Kidney (tissue), 14 donors: ENCODE results near the gene GRAP. TPM values are rescaled to one million over a fixed set of nuclear protein-coding genes. Genes with fewer than 3 reads are reported as not detected.

ENCODE experiments used
- DNase-seq, 5 donors: peaks; one replicate each; pipeline ENCODE4 v3.0.0-alpha.2; 2013 to 2020
- FAIRE-seq: peaks from 2 replicates; lab custom pipeline; 2012; peaks lifted over from hg19 to GRCh38; lab: Jason Lieb, UNC
- H3K27ac ChIP-seq, 2 donors: one replicate each; pipeline ENCODE4 v1.7.0; 2013; ENCODE audit warnings: low read depth in 2 of 2, low read length in 2 of 2, inconsistent platforms in 1 of 2
- H3K27me3 ChIP-seq: one replicate; pipeline ENCODE4 v1.7.1; 2013; ENCODE audit warnings: low read length, inconsistent platforms; ENCODE audit not compliant: control insufficient read depth, insufficient read depth
- H3K36me3 ChIP-seq, 3 donors: one replicate each; pipeline versions ENCODE4 v1.7.0 to v1.7.1; 2013; ENCODE audit warnings: low read length in 3 of 3, control low read depth in 1 of 3, inconsistent platforms in 1 of 3; ENCODE audit not compliant: insufficient read depth in 3 of 3, control insufficient read depth in 2 of 3
- H3K4me1 ChIP-seq, 3 donors: one replicate each; pipeline versions ENCODE4 v1.7.0 to v1.7.1; 2013; ENCODE audit warnings: low read length in 3 of 3, inconsistent platforms in 1 of 3, low read depth in 1 of 3; ENCODE audit not compliant: control insufficient read depth in 2 of 3, insufficient read depth in 2 of 3
- H3K4me3 ChIP-seq, 3 donors: one replicate each; pipeline versions ENCODE4 v1.7.0 to v1.8.1; 2013; ENCODE audit warnings: low read length in 3 of 3, control low read depth in 1 of 3, inconsistent platforms in 1 of 3
- H3K9ac ChIP-seq, 3 donors: one replicate each; pipeline versions ENCODE4 v1.7.0 to v1.7.1; 2013; ENCODE audit warnings: low read length in 3 of 3, control low read depth in 1 of 3, inconsistent platforms in 1 of 3
- H3K9me3 ChIP-seq, 3 donors: one replicate each; pipeline versions ENCODE4 v1.7.0 to v1.7.1; 2013; ENCODE audit warnings: low read length in 3 of 3, control low read depth in 1 of 3, inconsistent platforms in 1 of 3; ENCODE audit not compliant: control insufficient read depth in 2 of 3, insufficient read depth in 1 of 3
- intact Hi-C: fragments of 100-400 bp; cut with DNase I; formaldehyde crosslinking; loops from one replicate; pipeline ENCODE4 v1.11.1; 2022
- polyA plus RNA-seq: library from polyadenylated mRNA; stranded (reverse); fragments of 350-450 nt; fragmentation: Illumina TruSeq; extraction: RNeasy Lipid Tissue Mini Kit (QIAGEN cat#74804); gene quantifications from one replicate; pipeline ENCODE4 v1.2.3, GENCODE V29; 2014; ENCODE audit warnings: low read depth, low replicate concordance; ENCODE audit not compliant: insufficient read depth
- total RNA-seq: library from RNA; stranded (reverse); fragmentation: NEBNext Ultra II Directional; extraction: Animal tissue kit (Norgen Biotek cat#: 25700); gene quantifications from one replicate; pipeline ENCODE4 v1.2.1, GENCODE V29; 2021
- TF ChIP-seq, protein P1 (sequence below): IDR thresholded peaks from 3 replicates; pipeline ENCODE4 v1.5.1; 2012; ENCODE audit warnings: mild to moderate bottlenecking, moderate library complexity, borderline replicate concordance; ENCODE audit not compliant: insufficient read depth; ENCODE audit errors: extremely low read depth
- donor health status: control.
- donor health status: control.
- donor health status: control.
- donor health status: control.
- donor health status: control.
- donor health status: DM: yes; HTN: yes; CAD: no.
- donor health status: Normal renal cell carcinoma (clear cell type).

Gene GRAP
- total and polyA plus RNA-seq, 2 donors from 2014 or later: 7.0 to 8.4 TPM

DNA sequence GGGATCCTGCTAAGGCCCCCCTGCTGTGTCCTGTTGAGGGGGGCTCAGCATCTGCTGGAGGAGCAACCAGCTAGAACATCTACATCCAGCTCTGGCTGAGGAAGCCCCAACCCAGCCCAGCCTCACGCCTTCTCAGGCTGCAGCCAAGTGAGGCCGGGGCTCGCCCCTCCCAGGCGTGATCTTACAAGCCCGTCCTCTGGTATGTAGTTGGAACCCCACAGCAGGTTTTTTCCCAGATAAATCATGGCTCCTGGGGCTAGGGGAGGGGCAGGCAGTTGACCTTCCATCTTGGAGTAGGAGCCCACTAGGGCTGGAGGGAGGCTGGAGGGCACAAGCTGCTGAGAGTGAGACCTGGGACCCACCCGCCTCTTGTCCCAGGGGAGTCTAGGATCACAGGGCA is 46.8 kb downstream of the GRAP start:
- intact Hi-C loops: no loop called here
- Histone ChIP-seq H3K36me3 (no peaks in the 10 kb centered on the region), H3K9me3 (no peaks in the 10 kb centered on the region), H3K27ac (no peak overlapping the region), H3K4me3 (no peak overlapping the region), H3K9ac (no peak overlapping the region), H3K4me1 (peaks cover 0 to 8% (median 0%) of the 10 kb centered on the region in 3 donors), H3K27me3 (no peaks in the 10 kb centered on the region)
- no peak for DNase-seq
- TF ChIP-seq, protein P1, sequence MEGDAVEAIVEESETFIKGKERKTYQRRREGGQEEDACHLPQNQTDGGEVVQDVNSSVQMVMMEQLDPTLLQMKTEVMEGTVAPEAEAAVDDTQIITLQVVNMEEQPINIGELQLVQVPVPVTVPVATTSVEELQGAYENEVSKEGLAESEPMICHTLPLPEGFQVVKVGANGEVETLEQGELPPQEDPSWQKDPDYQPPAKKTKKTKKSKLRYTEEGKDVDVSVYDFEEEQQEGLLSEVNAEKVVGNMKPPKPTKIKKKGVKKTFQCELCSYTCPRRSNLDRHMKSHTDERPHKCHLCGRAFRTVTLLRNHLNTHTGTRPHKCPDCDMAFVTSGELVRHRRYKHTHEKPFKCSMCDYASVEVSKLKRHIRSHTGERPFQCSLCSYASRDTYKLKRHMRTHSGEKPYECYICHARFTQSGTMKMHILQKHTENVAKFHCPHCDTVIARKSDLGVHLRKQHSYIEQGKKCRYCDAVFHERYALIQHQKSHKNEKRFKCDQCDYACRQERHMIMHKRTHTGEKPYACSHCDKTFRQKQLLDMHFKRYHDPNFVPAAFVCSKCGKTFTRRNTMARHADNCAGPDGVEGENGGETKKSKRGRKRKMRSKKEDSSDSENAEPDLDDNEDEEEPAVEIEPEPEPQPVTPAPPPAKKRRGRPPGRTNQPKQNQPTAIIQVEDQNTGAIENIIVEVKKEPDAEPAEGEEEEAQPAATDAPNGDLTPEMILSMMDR: no peak
- FAIRE-seq: no peak

DNA sequence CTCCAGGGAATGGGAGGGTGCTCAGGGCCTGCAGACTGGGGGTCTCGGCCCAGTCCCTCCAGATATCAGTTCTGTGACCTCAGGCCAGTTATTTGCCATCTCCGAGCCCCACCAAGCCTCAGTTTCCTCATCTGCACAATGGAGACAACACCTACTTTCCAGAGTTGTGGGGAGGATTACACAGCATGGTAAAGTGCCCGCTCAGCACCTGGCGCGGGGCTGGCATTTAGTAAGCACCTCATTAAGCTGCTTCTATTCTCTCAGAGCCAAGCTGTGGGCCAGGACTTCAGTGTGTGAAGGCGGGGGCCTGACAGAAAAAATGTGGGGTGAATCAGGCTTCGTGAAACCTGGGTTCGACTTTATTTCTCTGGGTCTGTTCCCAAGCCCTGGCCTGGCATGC is 47.4 kb downstream of the GRAP start:
- no peaks in the 10 kb centered on the region for H3K36me3 ChIP-seq
- no peaks in the 10 kb centered on the region for H3K9me3 ChIP-seq
- TF ChIP-seq, protein P1: no peak
- intact Hi-C loops: no loop called here
- DNase-seq (no peak), FAIRE-seq (no peak)
- H3K27ac ChIP-seq: no peak overlapping the region
- H3K4me3 ChIP-seq: no peak overlapping the region
- H3K9ac ChIP-seq: no peak overlapping the region
- no peaks in the 10 kb centered on the region for H3K27me3 ChIP-seq
- H3K4me1 ChIP-seq: peaks cover 0 to 6% (median 0%) of the 10 kb centered on the region in 3 donors

DNA sequence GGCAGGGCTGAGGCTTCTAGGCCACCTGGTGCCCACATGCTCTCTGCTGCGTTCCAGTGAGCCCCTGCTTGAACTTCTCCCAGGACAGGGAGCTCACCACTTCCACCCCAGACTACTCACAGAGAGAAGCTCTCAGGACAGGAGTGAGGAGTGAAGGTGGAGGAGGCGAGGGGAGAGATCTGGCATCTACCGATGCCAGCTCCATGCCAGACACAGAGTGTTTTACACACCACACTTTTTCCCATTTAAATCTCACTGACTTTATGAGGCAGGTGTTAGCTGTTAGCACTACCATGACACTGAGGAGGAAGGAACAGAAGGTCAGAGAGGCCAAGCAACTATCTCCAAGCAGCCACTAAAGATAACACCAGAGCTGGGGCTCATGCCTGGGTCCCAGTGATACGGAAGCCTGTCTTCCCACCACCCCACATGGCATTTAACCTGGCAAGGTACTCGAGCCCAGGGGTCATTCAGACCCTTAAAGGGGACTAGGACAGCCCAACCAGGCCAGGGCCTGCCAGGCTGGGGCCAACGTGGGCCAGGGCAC is 49.0 kb downstream of the GRAP start:
- no peak overlapping the region for H3K27ac ChIP-seq
- no peak for DNase-seq
- H3K4me3 ChIP-seq: no peak overlapping the region
- no peak overlapping the region for H3K9ac ChIP-seq
- TF ChIP-seq, protein P1: no peak
- peaks cover 0 to 5% (median 0%) of the 10 kb centered on the region in 3 donors for H3K36me3 ChIP-seq
- no peak for FAIRE-seq
- intact Hi-C loops: no loop called here
- no peaks in the 10 kb centered on the region for H3K9me3 ChIP-seq
- H3K4me1 ChIP-seq: peaks cover 0 to 4% (median 0%) of the 10 kb centered on the region in 3 donors
- no peaks in the 10 kb centered on the region for H3K27me3 ChIP-seq

DNA sequence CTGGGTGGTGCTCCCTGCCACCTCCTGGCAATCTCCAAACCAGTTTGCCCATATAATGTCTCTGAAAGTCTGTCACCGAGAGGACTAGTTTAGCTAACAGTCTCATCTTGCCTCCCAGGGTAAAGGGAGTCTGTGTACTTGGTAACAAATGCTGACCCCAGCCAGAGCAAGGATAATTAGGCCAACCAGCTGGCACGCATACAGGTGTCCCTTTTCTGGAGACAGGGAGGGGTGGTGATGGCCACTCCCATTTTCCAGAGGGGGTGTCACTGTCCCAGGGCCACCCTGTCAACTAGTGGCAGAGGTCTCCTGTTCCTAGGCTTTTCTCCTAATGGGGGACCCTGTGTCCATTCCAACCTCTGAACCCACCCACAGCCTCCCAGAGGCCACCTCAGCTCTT is 50.3 kb downstream of the GRAP start:
- Histone ChIP-seq H3K27ac (no peak overlapping the region), H3K4me1 (peaks cover 0 to 2% (median 0%) of the 10 kb centered on the region in 3 donors), H3K36me3 (peaks cover 0 to 5% (median 0%) of the 10 kb centered on the region in 3 donors), H3K27me3 (no peaks in the 10 kb centered on the region), H3K9me3 (no peaks in the 10 kb centered on the region), H3K4me3 (no peak overlapping the region), H3K9ac (no peak overlapping the region)
- FAIRE-seq (no peak), DNase-seq (no peak)
- intact Hi-C loops: no loop called here
- TF ChIP-seq, protein P1: no peak
